B cell (primary cell): ENCODE data around the gene PARP3. TPM values are rescaled to one million over a fixed set of nuclear protein-coding genes. Genes with fewer than 3 reads are reported as not detected.
"Not testable (repeated sequence)": the region's sequence is repeated elsewhere in the genome, so short reads cannot be mapped to it uniquely, and the experiment has no call there.

Experiments
- ATAC-seq: fragments of 200-7000 bp; cut with Tn5 transposase; one replicate; pipeline ENCODE4 v1.10.0; 2021; ENCODE audit warnings: low read depth, mild to moderate bottlenecking, moderate number of reproducible peaks, moderate library complexity
- CTCF ChIA-PET: fragments of 350-600 bp; sonication (Branson Sonifier 250); formaldehyde crosslinking; loops from one replicate; lab custom pipeline; 2021; ENCODE audit warnings: antibody characterized with exemption, inconsistent platforms; lab: Charles Lee
- POLR2A ChIA-PET: fragments of 350-600 bp; sonication (Branson Sonifier 250); formaldehyde crosslinking; loops from one replicate; lab custom pipeline; 2021; ENCODE audit warnings: antibody characterized with exemption; lab: Charles Lee
- DNase-seq: peaks from one replicate; pipeline ENCODE4 v3.0.0; 2013
- H2AFZ ChIP-seq: 2 replicates; pipeline ENCODE4 v1.6.1; 2012; ENCODE audit warnings: mild to moderate bottlenecking, low read depth, low read length; ENCODE audit not compliant: insufficient read depth, poor library complexity, severe bottlenecking
- H3K27ac ChIP-seq, 2 donors: 1 replicate in 1 of 2; 2 replicates in 1 of 2; pipeline ENCODE4 v1.5.1; 2012 to 2013; ENCODE audit warnings: low read length in 2 of 2, mild to moderate bottlenecking in 2 of 2, moderate library complexity in 1 of 2
- H3K27me3 ChIP-seq, 4 experiments: fragments of 200-600 bp in 1 of 4; sonication (generic) in 1 of 4; replicated peaks in 1 of 4; 1 replicate in 2 of 4; 2 replicates in 2 of 4; pipeline versions ENCODE4 v1.6.1 to v1.7.0; 2013 to 2016; ENCODE audit warnings: low read length in 3 of 4, mild to moderate bottlenecking in 2 of 4, mixed read lengths in 1 of 4, moderate library complexity in 1 of 4; ENCODE audit not compliant: insufficient read depth in 4 of 4, control insufficient read depth in 3 of 4; ENCODE audit errors: control extremely low read depth in 1 of 4
- H3K36me3 ChIP-seq, 2 experiments: replicated peaks in 1 of 2; 1 replicate in 1 of 2; 2 replicates in 1 of 2; pipeline versions ENCODE4 v1.6.1 to v1.7.1; 2013; ENCODE audit warnings: low read length in 1 of 2; ENCODE audit not compliant: insufficient read depth in 2 of 2, control insufficient read depth in 1 of 2; ENCODE audit errors: control extremely low read depth in 1 of 2, extremely low read depth in 1 of 2
- H3K4me1 ChIP-seq, 2 donors: fragments of 200-600 bp in 1 of 2; sonication (generic) in 1 of 2; 1 replicate in 1 of 2; 2 replicates in 1 of 2; pipeline versions ENCODE4 v1.5.1 to v1.6.1; 2013 to 2017; ENCODE audit warnings: low read length in 2 of 2; ENCODE audit not compliant: control insufficient read depth in 2 of 2, insufficient read depth in 2 of 2
- H3K4me2 ChIP-seq: replicated peaks from 2 replicates; pipeline ENCODE3; 2012; ENCODE audit warnings: mild to moderate bottlenecking, low read depth, low read length; ENCODE audit not compliant: poor library complexity, severe bottlenecking
- H3K4me3 ChIP-seq, 5 experiments: fragments of 200-600 bp in 1 of 5; sonication (generic) in 1 of 5; 1 replicate in 3 of 5; 2 replicates in 2 of 5; pipeline versions ENCODE4 v1.5.1 to v1.7.0; 2011 to 2016; ENCODE audit warnings: low read length in 4 of 5, mild to moderate bottlenecking in 4 of 5, low read depth in 2 of 5, control low read depth in 1 of 5, moderate library complexity in 1 of 5; ENCODE audit not compliant: insufficient read depth in 1 of 5; ENCODE audit errors: control extremely low read depth in 1 of 5, extremely low read depth in 1 of 5
- H3K79me2 ChIP-seq: fragments of 200-600 bp; sonication (generic); one replicate; pipeline ENCODE4 v1.6.0; 2016; ENCODE audit warnings: low read length; ENCODE audit not compliant: control insufficient read depth, insufficient read depth
- H3K9ac ChIP-seq: fragments of 200-600 bp; sonication (generic); 2 replicates; pipeline ENCODE4 v1.6.1; 2017; ENCODE audit warnings: mild to moderate bottlenecking, low read length, moderate library complexity
- H3K9me3 ChIP-seq, 3 donors: one replicate each; pipeline versions ENCODE4 v1.6.1 to v1.7.1; 2013; ENCODE audit warnings: low read length in 2 of 3; ENCODE audit not compliant: control insufficient read depth in 2 of 3, insufficient read depth in 1 of 3; ENCODE audit errors: control extremely low read depth in 1 of 3
- H4K20me1 ChIP-seq: 2 replicates; pipeline ENCODE4 v1.6.0; 2012; ENCODE audit warnings: mild to moderate bottlenecking, low read length; ENCODE audit not compliant: insufficient read depth, control insufficient read depth, poor library complexity, severe bottlenecking
- H3K27ac Mint-ChIP-seq: one replicate; pipeline ENCODE4 v1.8.0; 2021; ENCODE audit warnings: mixed read lengths
- H3K27me3 Mint-ChIP-seq: one replicate; pipeline ENCODE4 v1.8.0; 2021; ENCODE audit warnings: mixed read lengths
- H3K4me1 Mint-ChIP-seq: one replicate; pipeline ENCODE4 v1.8.0; 2021; ENCODE audit warnings: mixed read lengths
- H3K4me3 Mint-ChIP-seq: one replicate; pipeline ENCODE4 v1.8.0; 2021; ENCODE audit warnings: mixed read lengths
- H3K9me3 Mint-ChIP-seq: one replicate; pipeline ENCODE4 v1.8.0; 2022; ENCODE audit warnings: mixed read lengths; ENCODE audit not compliant: insufficient read depth
- EZH2 ChIP-seq: IDR thresholded peaks from 2 replicates; pipeline ENCODE4 v1.6.1; 2012; ENCODE audit warnings: borderline replicate concordance, low read depth, mild to moderate bottlenecking, moderate library complexity, low read length; ENCODE audit not compliant: insufficient read depth, poor library complexity, severe bottlenecking
- WGBS: methylation state at CpG from one replicate; pipeline ENCODE4 v1.1.5; 2013; ENCODE audit warnings: missing lambda C conversion rate; ENCODE audit not compliant: insufficient coverage; 5-methylcytosine and 5-hydroxymethylcytosine counted together
- intact Hi-C: fragments of 100-400 bp; cut with micrococcal nuclease; formaldehyde crosslinking; loops from one replicate; pipeline ENCODE4 v1.10.0; 2022
- polyA plus RNA-seq: library from polyadenylated mRNA; depleted of rRNA; stranded (reverse); fragments of >200 nt; gene quantifications from 2 replicates; pipeline ENCODE4 v1.2.3, GENCODE V29; 2012
- total RNA-seq, 2 donors: library from RNA; stranded (reverse); fragments of 120-200 nt in 1 of 2; gene quantifications; 1 replicate in 1 of 2; 2 replicates in 1 of 2; pipeline versions ENCODE4 v1.2.3 to v1.2.4, GENCODE V29; 2013 to 2022
- TF ChIP-seq, protein P1 (sequence below): fragments of 200-600 bp; IDR thresholded peaks from one replicate; pipeline ENCODE4 v1.8.0; 2022; ENCODE audit warnings: antibody characterized with exemption, mild to moderate bottlenecking

PARP3 gene
- total and polyA plus RNA-seq, 2 donors (not counting 1 experiment from before 2014, with no cell fraction given) = 17.7 to 29.7 TPM

DNA sequence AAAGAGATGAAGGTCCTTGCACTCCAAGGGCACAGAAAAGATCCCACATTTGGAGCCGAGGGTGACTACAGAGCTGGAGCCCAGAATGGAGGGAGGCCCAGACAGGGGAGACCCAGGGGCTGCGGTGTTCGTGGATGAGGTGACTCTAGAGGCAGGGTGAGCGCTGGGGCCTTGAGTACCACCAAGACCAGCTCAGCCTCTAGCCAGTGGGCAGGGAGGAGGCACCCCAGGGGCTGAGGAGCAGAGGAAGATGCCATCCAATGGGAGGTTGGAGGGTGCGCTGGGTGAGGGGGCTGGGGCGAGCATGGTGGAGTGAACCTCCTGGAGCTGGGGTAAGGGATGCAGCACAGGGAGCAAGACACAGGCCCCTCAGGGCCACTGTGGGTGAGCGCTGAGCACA, 13.7 kb upstream of the PARP3 start:
- no peaks in the 10 kb centered on the region for H3K27me3 ChIP-seq
- ChIA-PET POLR2A (no interaction called here), CTCF (no interaction called here)
- Mint-ChIP-seq H3K9me3 (no peaks in the 10 kb centered on the region), H3K4me3 (no peak overlapping the region), H3K27me3 (no peaks in the 10 kb centered on the region), H3K27ac (no peak overlapping the region), H3K4me1 (no peaks in the 10 kb centered on the region)
- DNase-seq (no peak), ATAC-seq (no peak)
- no peaks in the 10 kb centered on the region for H3K4me1 ChIP-seq
- H2AFZ ChIP-seq = no peak overlapping the region
- 94% methylated on average over 5 of the region's 7 CpGs for WGBS
- H3K79me2 ChIP-seq = no peaks in the 10 kb centered on the region
- intact Hi-C loops = no loop called here
- H3K9me3 ChIP-seq = no peaks in the 10 kb centered on the region
- no peaks in the 10 kb centered on the region for H4K20me1 ChIP-seq
- no peak for TF ChIP-seq EZH2
- TF ChIP-seq, protein P1, sequence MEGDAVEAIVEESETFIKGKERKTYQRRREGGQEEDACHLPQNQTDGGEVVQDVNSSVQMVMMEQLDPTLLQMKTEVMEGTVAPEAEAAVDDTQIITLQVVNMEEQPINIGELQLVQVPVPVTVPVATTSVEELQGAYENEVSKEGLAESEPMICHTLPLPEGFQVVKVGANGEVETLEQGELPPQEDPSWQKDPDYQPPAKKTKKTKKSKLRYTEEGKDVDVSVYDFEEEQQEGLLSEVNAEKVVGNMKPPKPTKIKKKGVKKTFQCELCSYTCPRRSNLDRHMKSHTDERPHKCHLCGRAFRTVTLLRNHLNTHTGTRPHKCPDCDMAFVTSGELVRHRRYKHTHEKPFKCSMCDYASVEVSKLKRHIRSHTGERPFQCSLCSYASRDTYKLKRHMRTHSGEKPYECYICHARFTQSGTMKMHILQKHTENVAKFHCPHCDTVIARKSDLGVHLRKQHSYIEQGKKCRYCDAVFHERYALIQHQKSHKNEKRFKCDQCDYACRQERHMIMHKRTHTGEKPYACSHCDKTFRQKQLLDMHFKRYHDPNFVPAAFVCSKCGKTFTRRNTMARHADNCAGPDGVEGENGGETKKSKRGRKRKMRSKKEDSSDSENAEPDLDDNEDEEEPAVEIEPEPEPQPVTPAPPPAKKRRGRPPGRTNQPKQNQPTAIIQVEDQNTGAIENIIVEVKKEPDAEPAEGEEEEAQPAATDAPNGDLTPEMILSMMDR = no peak
- no peak overlapping the region for H3K9ac ChIP-seq
- H3K4me2 ChIP-seq = no peak overlapping the region
- H3K27ac ChIP-seq = no peak overlapping the region
- H3K36me3 ChIP-seq = peaks cover 0 to 9% of the 10 kb centered on the region in 2 experiments
- H3K4me3 ChIP-seq = no peak overlapping the region

DNA sequence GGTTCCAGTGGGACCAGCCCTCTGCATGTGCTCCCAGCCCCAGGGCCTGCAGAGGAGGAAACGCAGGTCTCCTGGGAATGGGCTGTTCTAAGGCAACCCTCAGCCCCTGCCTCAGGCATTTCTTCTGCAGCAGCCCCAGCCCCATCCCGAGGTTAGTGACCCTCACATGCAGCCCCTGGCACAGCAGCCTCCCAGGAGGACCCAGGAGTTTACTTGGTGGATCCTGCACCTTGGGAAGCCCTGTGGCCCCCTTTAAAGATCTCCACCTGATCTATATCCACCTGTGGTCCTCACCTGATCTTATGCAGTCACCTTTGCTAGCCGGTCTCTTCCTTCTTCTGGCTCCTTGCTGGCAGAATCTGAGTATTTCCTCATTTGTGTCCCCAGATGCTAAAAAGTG, 13.2 kb upstream of the PARP3 start:
- H3K9me3 ChIP-seq, H3K27ac ChIP-seq, H3K4me1 Mint-ChIP-seq, H3K27me3 Mint-ChIP-seq, H3K4me2 ChIP-seq, DNase-seq, H3K9me3 Mint-ChIP-seq, H3K9ac ChIP-seq, H2AFZ ChIP-seq, H4K20me1 ChIP-seq, ATAC-seq, H3K27ac Mint-ChIP-seq, H3K4me1 ChIP-seq, intact Hi-C loops, H3K27me3 ChIP-seq, POLR2A ChIA-PET, CTCF ChIA-PET, H3K4me3 ChIP-seq, H3K4me3 Mint-ChIP-seq, H3K79me2 ChIP-seq: not testable (repeated sequence)
- WGBS = 87% methylated on average over 2 of the region's 3 CpGs
- peaks cover 3 to 14% of the 10 kb centered on the region in 2 experiments for H3K36me3 ChIP-seq
